ENCODE results near the gene FOSL2. TPM values are rescaled to one million over a fixed set of nuclear protein-coding genes. Genes with fewer than 3 reads are reported as not detected.

Gene FOSL2
- total RNA-seq, 1 experiment from 2014 or later: 141 TPM

- intact Hi-C loops (cut with micrococcal nuclease): no loop called here
- no peaks in the 10 kb centered on the region for H3K9me3 Mint-ChIP-seq (ENCODE audit: unreplicated experiment)
- H3K36me3 Mint-ChIP-seq (ENCODE audit: insufficient read depth, unreplicated experiment): no peaks in the 10 kb centered on the region
- H3K27me3 Mint-ChIP-seq (ENCODE audit: insufficient read depth, unreplicated experiment): no peaks in the 10 kb centered on the region
- no peak for DNase-seq (ENCODE audit: unreplicated experiment)
- H3K27ac Mint-ChIP-seq (ENCODE audit: low read depth, unreplicated experiment): no peak overlapping the region
- BruUV-seq (replicated peaks): no TSS peak
- CTCF ChIA-PET: interaction anchor here (0.5 kb wide), 1 partner anchor 19 kb away, joined by 3 read pairs; no protein-coding TSS in a partner anchor
- H3K4me1 Mint-ChIP-seq (ENCODE audit: insufficient read depth, unreplicated experiment): peaks cover 6% of the 10 kb centered on the region
- TF ChIP-seq CTCF (IDR thresholded peaks at IDR 0.05; ENCODE audit: unreplicated experiment): no peak
- H3K4me3 Mint-ChIP-seq (ENCODE audit: unreplicated experiment): no peak overlapping the region
- POLR2A ChIA-PET: interaction anchor here (0.8 to 1.0 kb wide), 2 partner anchors 21 to 31 kb away, joined by 3 read pairs; no protein-coding TSS in a partner anchor
These were observed 27.5 kb upstream of the FOSL2 start for GRCh38 chr2:28365158-28365557.

GRCh38 chr2:28366149-28366495 is 26.5 kb upstream of the FOSL2 start:
- intact Hi-C loops (cut with micrococcal nuclease): no loop called here
- CTCF ChIA-PET: interaction anchor here (0.7 kb wide), 1 partner anchor 298 kb away, joined by 4 read pairs; no protein-coding TSS in a partner anchor
- TF ChIP-seq CTCF (IDR thresholded peaks at IDR 0.05; ENCODE audit: unreplicated experiment): no peak
- POLR2A ChIA-PET: no interaction called here
- H3K4me3 Mint-ChIP-seq (ENCODE audit: unreplicated experiment): no peak overlapping the region
- H3K36me3 Mint-ChIP-seq (ENCODE audit: insufficient read depth, unreplicated experiment): no peaks in the 10 kb centered on the region
- no peak overlapping the region for H3K27ac Mint-ChIP-seq (ENCODE audit: low read depth, unreplicated experiment)
- peaks cover 10% of the 10 kb centered on the region for H3K4me1 Mint-ChIP-seq (ENCODE audit: insufficient read depth, unreplicated experiment)
- BruUV-seq (replicated peaks): no TSS peak
- H3K27me3 Mint-ChIP-seq (ENCODE audit: insufficient read depth, unreplicated experiment): no peaks in the 10 kb centered on the region
- no peak for DNase-seq (ENCODE audit: unreplicated experiment)
- no peaks in the 10 kb centered on the region for H3K9me3 Mint-ChIP-seq (ENCODE audit: unreplicated experiment)

- DNase-seq (ENCODE audit: unreplicated experiment): no peak
- TF ChIP-seq CTCF (IDR thresholded peaks at IDR 0.05; ENCODE audit: unreplicated experiment): no peak
- no peaks in the 10 kb centered on the region for H3K27me3 Mint-ChIP-seq (ENCODE audit: insufficient read depth, unreplicated experiment)
- no peaks in the 10 kb centered on the region for H3K9me3 Mint-ChIP-seq (ENCODE audit: unreplicated experiment)
- intact Hi-C loops (cut with micrococcal nuclease): no loop called here
- H3K36me3 Mint-ChIP-seq (ENCODE audit: insufficient read depth, unreplicated experiment): no peaks in the 10 kb centered on the region
- H3K4me1 Mint-ChIP-seq (ENCODE audit: insufficient read depth, unreplicated experiment): peaks cover 11% of the 10 kb centered on the region
- POLR2A ChIA-PET: interaction anchor here (0.7 kb wide), 1 partner anchor 27 kb away, joined by 3 read pairs; no protein-coding TSS in a partner anchor
- BruUV-seq (replicated peaks): no TSS peak
- CTCF ChIA-PET: interaction anchor here (0.7 kb wide), 2 partner anchors 297 to 501 kb away, joined by 3 to 4 read pairs; no protein-coding TSS in a partner anchor
- H3K4me3 Mint-ChIP-seq (ENCODE audit: unreplicated experiment): no peak overlapping the region
- H3K27ac Mint-ChIP-seq (ENCODE audit: low read depth, unreplicated experiment): no peak overlapping the region
These were observed 26.0 kb upstream of the FOSL2 start for GRCh38 chr2:28366496-28367282.

- POLR2A ChIA-PET: interaction anchor here (0.7 to 2.5 kb wide), 2 partner anchors 10 to 28 kb away, joined by 3 to 20 read pairs; no protein-coding TSS in a partner anchor
- CTCF ChIA-PET: interaction anchor here (1.0 kb wide), 1 partner anchor 86 kb away, joined by 3 read pairs; no protein-coding TSS in a partner anchor
- Mint-ChIP-seq H3K36me3 (ENCODE audit: insufficient read depth, unreplicated experiment) (no peaks in the 10 kb centered on the region), H3K27me3 (ENCODE audit: insufficient read depth, unreplicated experiment) (no peaks in the 10 kb centered on the region), H3K4me3 (ENCODE audit: unreplicated experiment) (no peak overlapping the region), H3K9me3 (ENCODE audit: unreplicated experiment) (no peaks in the 10 kb centered on the region), H3K27ac (ENCODE audit: low read depth, unreplicated experiment) (no peak overlapping the region), H3K4me1 (ENCODE audit: insufficient read depth, unreplicated experiment) (peaks cover 11% of the 10 kb centered on the region)
- no TSS peak for BruUV-seq (replicated peaks)
- no peak for DNase-seq (ENCODE audit: unreplicated experiment)
- no peak for TF ChIP-seq CTCF (IDR thresholded peaks at IDR 0.05; ENCODE audit: unreplicated experiment)
- intact Hi-C loops (cut with micrococcal nuclease): no loop called here
These were observed 24.8 kb upstream of the FOSL2 start for GRCh38 chr2:28367667-28368356.

Data from MCF 10A (cell line).